WTC11 (cell line): ENCODE measurements around the gene DGUOK. TPM values are rescaled to one million over a fixed set of nuclear protein-coding genes. Genes with fewer than 3 reads are reported as not detected.
"Not testable (repeated sequence)": the region's sequence is repeated elsewhere in the genome, so short reads cannot be mapped to it uniquely, and the experiment has no call there.

Source experiments
- ATAC-seq: fragments of 200-7000 bp; cut with Tn5 transposase; 2 replicates; pipeline ENCODE4 v1.10.0; 2021; ENCODE audit warnings: mild to moderate bottlenecking, moderate library complexity
- CTCF ChIA-PET: fragments of 300-600 bp; sonication (Branson Sonifier 250); formaldehyde crosslinking; loops from one replicate; lab custom pipeline; 2021; ENCODE audit warnings: antibody characterized with exemption; lab: Charles Lee
- POLR2A ChIA-PET: fragments of 350-600 bp; sonication (Branson Sonifier 250); formaldehyde crosslinking; loops from one replicate; lab custom pipeline; 2021; ENCODE audit warnings: antibody characterized with exemption; lab: Charles Lee
- DNase-seq: peaks from one replicate; pipeline ENCODE4 v3.0.0; 2021; ENCODE audit warnings: low spot score
- H3K27ac Mint-ChIP-seq: 2 replicates; pipeline ENCODE4 v1.8.0; 2021; ENCODE audit warnings: mixed read lengths
- H3K27me3 Mint-ChIP-seq: 2 replicates; pipeline ENCODE4 v1.8.0; 2021; ENCODE audit warnings: low read depth, mild to moderate bottlenecking, moderate library complexity, mixed read lengths
- H3K36me3 Mint-ChIP-seq: 2 replicates; pipeline ENCODE4 v1.8.0; 2021; ENCODE audit warnings: mixed read lengths
- H3K4me1 Mint-ChIP-seq: 2 replicates; pipeline ENCODE4 v1.8.0; 2022; ENCODE audit warnings: mixed read lengths
- H3K4me3 Mint-ChIP-seq: 2 replicates; pipeline ENCODE4 v1.8.0; 2021; ENCODE audit warnings: mild to moderate bottlenecking, moderate library complexity, mixed read lengths
- H3K9me3 Mint-ChIP-seq: 2 replicates; pipeline ENCODE4 v1.8.0; 2021; ENCODE audit warnings: mixed read lengths
- E2F4 ChIP-seq: sonication (generic); formaldehyde crosslinking; IDR thresholded peaks from 2 replicates; pipeline ENCODE4 v1.8.1; 2022; ENCODE audit warnings: low read depth, mild to moderate bottlenecking, moderate library complexity, missing genetic modification reagents, borderline replicate concordance
- ETV6 ChIP-seq: sonication (generic); formaldehyde crosslinking; IDR thresholded peaks from 2 replicates; pipeline ENCODE4 v1.8.1; 2022; ENCODE audit warnings: mild to moderate bottlenecking, missing genetic modification reagents
- JAZF1 ChIP-seq: fragments of 250-450 bp; sonication (Bioruptor Pico); IDR thresholded peaks from 2 replicates; pipeline ENCODE4 v1.9.0; 2021; ENCODE audit warnings: moderate library complexity, mild to moderate bottlenecking, inconsistent platforms
- JUN ChIP-seq: sonication (generic); formaldehyde crosslinking; IDR thresholded peaks from 2 replicates; pipeline ENCODE4 v1.8.0; 2023; ENCODE audit warnings: mild to moderate bottlenecking, missing genetic modification reagents
- KAT7 ChIP-seq: sonication (generic); formaldehyde crosslinking; IDR thresholded peaks from 2 replicates; pipeline ENCODE4 v1.8.1; 2023; ENCODE audit warnings: missing genetic modification reagents, mild to moderate bottlenecking, borderline replicate concordance
- NR2C2 ChIP-seq: sonication (generic); formaldehyde crosslinking; IDR thresholded peaks from 2 replicates; pipeline ENCODE4 v1.8.0; 2022; ENCODE audit warnings: mild to moderate bottlenecking, missing genetic modification reagents
- NR3C1 ChIP-seq: sonication (generic); formaldehyde crosslinking; conservative IDR thresholded peaks from 2 replicates; pipeline ENCODE4 v1.8.1; 2023; ENCODE audit warnings: low read depth, mild to moderate bottlenecking, missing genetic modification reagents
- OVOL2 ChIP-seq: fragments of 250-450 bp; sonication (Bioruptor Pico); IDR thresholded peaks from 2 replicates; pipeline ENCODE4 v1.9.0; 2021; ENCODE audit warnings: mild to moderate bottlenecking, borderline replicate concordance
- SMAD4 ChIP-seq: sonication (generic); formaldehyde crosslinking; IDR thresholded peaks from 2 replicates; pipeline ENCODE4 v1.8.0; 2022; ENCODE audit warnings: mild to moderate bottlenecking, missing genetic modification reagents
- TCF7 ChIP-seq: sonication (generic); formaldehyde crosslinking; IDR thresholded peaks from 2 replicates; pipeline ENCODE4 v1.8.0; 2022; ENCODE audit warnings: mild to moderate bottlenecking, low read depth, missing genetic modification reagents, moderate library complexity
- TEAD1 ChIP-seq: sonication (generic); formaldehyde crosslinking; IDR thresholded peaks from 2 replicates; pipeline ENCODE4 v1.8.0; 2022; ENCODE audit warnings: mild to moderate bottlenecking, missing genetic modification reagents
- ZNF138 ChIP-seq: sonication (generic); formaldehyde crosslinking; conservative IDR thresholded peaks from 2 replicates; pipeline ENCODE4 v1.8.1; 2022; ENCODE audit warnings: mild to moderate bottlenecking, moderate library complexity, missing genetic modification reagents
- ZNF281 ChIP-seq: sonication (generic); formaldehyde crosslinking; IDR thresholded peaks from 2 replicates; pipeline ENCODE4 v1.8.0; 2023; ENCODE audit warnings: mild to moderate bottlenecking, missing genetic modification reagents
- ZNF396 ChIP-seq: fragments of 250-450 bp; sonication (Bioruptor Pico); IDR thresholded peaks from 2 replicates; pipeline ENCODE4 v1.8.0; 2021; ENCODE audit warnings: mild to moderate bottlenecking, moderate library complexity, borderline replicate concordance
- total RNA-seq: library from RNA; stranded (reverse); gene quantifications from 3 replicates; pipeline ENCODE4 v1.2.3, GENCODE V29; 2021
- TF ChIP-seq, protein P1 (sequence below): sonication (generic); formaldehyde crosslinking; conservative IDR thresholded peaks from 2 replicates; pipeline ENCODE4 v1.8.1; 2022; ENCODE audit warnings: mild to moderate bottlenecking, missing genetic modification reagents

Gene DGUOK
- total RNA-seq, 1 experiment from 2014 or later: 105 TPM

- POLR2A ChIA-PET: no interaction called here
- no peak overlapping the region for H3K27ac Mint-ChIP-seq
- H3K4me3 Mint-ChIP-seq: no peak overlapping the region
- no peaks in the 10 kb centered on the region for H3K36me3 Mint-ChIP-seq
- CTCF ChIA-PET: no interaction called here
- H3K9me3 Mint-ChIP-seq: peaks cover 3% of the 10 kb centered on the region; the same call in 1 of the 2 replicates
- H3K27me3 Mint-ChIP-seq: peaks cover 7% of the 10 kb centered on the region
- no peak for ATAC-seq
- no peaks in the 10 kb centered on the region for H3K4me1 Mint-ChIP-seq
- TF ChIP-seq TCF7 (no peak), E2F4 (CRISPR knock-in tag) (no peak), NR2C2 (CRISPR knock-in tag) (no peak), NR3C1 (CRISPR knock-in tag) (no peak), JUN (CRISPR knock-in tag) (no peak), TEAD1 (no peak), KAT7 (CRISPR knock-in tag) (no peak), ZNF396 (CRISPR knock-in tag) (no peak), ZNF138 (no peak)
- DNase-seq: no peak
These were observed 49.4 kb upstream of the DGUOK start for GRCh38 chr2:73877071-73877802.

DNA sequence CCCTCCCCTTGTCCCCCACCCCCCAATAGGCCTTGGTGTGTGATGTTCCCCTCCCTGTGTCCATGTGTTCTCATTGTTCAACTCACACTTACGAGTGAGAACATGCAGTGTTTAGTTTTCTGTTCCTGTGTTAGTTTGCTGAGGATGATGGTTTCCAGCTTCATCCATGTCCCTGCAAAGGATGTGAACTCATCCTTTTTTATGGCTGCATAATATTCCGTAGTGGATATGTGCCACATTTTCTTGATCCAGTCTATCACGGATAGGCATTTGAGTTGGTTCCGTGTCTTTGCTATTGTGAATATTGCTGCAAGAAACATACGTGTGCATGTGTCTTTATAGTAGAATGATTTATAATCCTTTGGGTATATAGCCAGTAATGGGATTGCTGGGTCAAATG lies 48.7 kb upstream of the DGUOK start:
- DNase-seq, POLR2A ChIA-PET, H3K27me3 Mint-ChIP-seq, H3K36me3 Mint-ChIP-seq, H3K4me1 Mint-ChIP-seq, ATAC-seq, H3K4me3 Mint-ChIP-seq, H3K9me3 Mint-ChIP-seq, H3K27ac Mint-ChIP-seq: not testable (repeated sequence)
- CTCF ChIA-PET: interaction anchor here (0.6 kb wide), 1 partner anchor 14 kb away, joined by 3 read pairs; the partner anchor contains the start of gene ACTG2

GRCh38 chr2:73885406-73885805 lies 41.3 kb upstream of the DGUOK start:
- H3K27me3 Mint-ChIP-seq: no peaks in the 10 kb centered on the region; the same call in none of the 2 replicates
- ATAC-seq (no peak), DNase-seq (no peak)
- no peak for TF ChIP-seq JAZF1 (CRISPR knock-in tag)
- no peak for TF ChIP-seq ZNF281 (CRISPR knock-in tag)
- no peak for TF ChIP-seq ETV6
- TF ChIP-seq, protein P1, sequence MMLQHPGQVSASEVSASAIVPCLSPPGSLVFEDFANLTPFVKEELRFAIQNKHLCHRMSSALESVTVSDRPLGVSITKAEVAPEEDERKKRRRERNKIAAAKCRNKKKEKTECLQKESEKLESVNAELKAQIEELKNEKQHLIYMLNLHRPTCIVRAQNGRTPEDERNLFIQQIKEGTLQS: no peak
- no peak for TF ChIP-seq OVOL2 (CRISPR knock-in tag)
- no peaks in the 10 kb centered on the region for H3K36me3 Mint-ChIP-seq
- H3K4me1 Mint-ChIP-seq: peaks cover 4% of the 10 kb centered on the region
- ChIA-PET POLR2A (no interaction called here), CTCF (no interaction called here)
- H3K27ac Mint-ChIP-seq: no peak overlapping the region
- no peaks in the 10 kb centered on the region for H3K9me3 Mint-ChIP-seq
- H3K4me3 Mint-ChIP-seq: no peak overlapping the region

DNA sequence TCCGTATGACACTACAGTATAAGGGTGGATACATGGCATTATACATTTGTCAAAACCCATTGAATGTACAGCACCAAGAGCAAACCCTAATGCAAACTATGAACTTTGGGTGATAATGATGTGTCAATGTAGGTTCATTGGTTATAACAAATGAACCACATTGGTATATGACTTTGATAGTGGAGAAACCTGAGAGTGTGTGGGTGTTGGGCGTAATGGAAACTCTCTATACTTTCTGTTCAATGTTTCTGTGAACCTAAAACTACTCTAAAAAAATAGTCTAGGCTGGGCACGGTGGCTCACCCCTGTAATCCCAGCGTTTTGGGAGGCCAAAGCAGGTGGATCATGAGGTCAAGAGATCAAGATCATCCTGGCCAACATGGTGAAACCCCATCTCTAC lies 40.3 kb upstream of the DGUOK start:
- ATAC-seq: no peak
- Mint-ChIP-seq H3K4me1 (peaks cover 4% of the 10 kb centered on the region), H3K36me3 (no peaks in the 10 kb centered on the region), H3K27me3 (no peaks in the 10 kb centered on the region; the same call in none of the 2 replicates), H3K4me3 (no peak overlapping the region), H3K9me3 (no peaks in the 10 kb centered on the region), H3K27ac (no peak overlapping the region)
- CTCF ChIA-PET: no interaction called here
- POLR2A ChIA-PET: no interaction called here
- DNase-seq: no peak
- no peak for TF ChIP-seq SMAD4 (CRISPR knock-in tag)
